Measurements from ENCODE around the gene SRRM3. TPM values are rescaled to one million over a fixed set of nuclear protein-coding genes. Genes with fewer than 3 reads are reported as not detected.
A peak's percentile ranks its signal among the peaks of the same experiment; 100 is the strongest.
"Not testable (repeated sequence)": the region's sequence is repeated elsewhere in the genome, so short reads cannot be mapped to it uniquely, and the experiment has no call there.

The SRRM3 gene, protein sequence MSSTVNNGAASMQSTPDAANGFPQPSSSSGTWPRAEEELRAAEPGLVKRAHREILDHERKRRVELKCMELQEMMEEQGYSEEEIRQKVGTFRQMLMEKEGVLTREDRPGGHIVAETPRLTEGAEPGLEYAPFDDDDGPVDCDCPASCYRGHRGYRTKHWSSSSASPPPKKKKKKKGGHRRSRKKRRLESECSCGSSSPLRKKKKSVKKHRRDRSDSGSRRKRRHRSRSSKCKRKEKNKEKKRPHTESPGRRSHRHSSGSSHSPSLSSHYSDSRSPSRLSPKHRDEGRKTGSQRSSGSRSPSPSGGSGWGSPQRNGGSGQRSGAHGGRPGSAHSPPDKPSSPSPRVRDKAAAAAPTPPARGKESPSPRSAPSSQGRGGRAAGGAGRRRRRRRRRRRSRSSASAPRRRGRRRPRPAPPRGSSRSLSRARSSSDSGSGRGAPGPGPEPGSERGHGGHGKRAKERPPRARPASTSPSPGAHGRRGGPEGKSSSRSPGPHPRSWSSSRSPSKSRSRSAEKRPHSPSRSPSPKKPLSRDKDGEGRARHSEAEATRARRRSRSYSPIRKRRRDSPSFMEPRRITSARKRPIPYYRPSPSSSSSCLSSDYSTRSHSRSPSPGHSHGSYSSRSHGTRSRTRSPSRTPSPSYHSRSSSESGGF
- total RNA-seq (2021) (0.74 and 1.2 TPM in 2 replicates), Bru-seq, nascent RNA (percentile 5 among the genes with signal in this experiment), BruChase-seq, experiment 1, labeled RNA remaining after a 2-hour chase (percentile 4 among the genes with signal in this experiment), BruChase-seq, experiment 2, labeled RNA remaining after a 6-hour chase (percentile 5 among the genes with signal in this experiment)
- long read RNA-seq, partial matches to known transcripts, result 0 of 1 reads
- long read RNA-seq, other reads (novel, unspliced or antisense), result 1 of 1 reads

- no peak within 1 kb of the TSS for H3K27ac ChIP-seq
- peak within 1 kb of the TSS; percentile 29; the same call in 1 of the 2 replicates for H3K4me3 ChIP-seq
- H3K36me3 ChIP-seq (ENCODE audit: low read depth), result no peaks in the 10 kb centered on the region
- TF ChIP-seq, protein P1, sequence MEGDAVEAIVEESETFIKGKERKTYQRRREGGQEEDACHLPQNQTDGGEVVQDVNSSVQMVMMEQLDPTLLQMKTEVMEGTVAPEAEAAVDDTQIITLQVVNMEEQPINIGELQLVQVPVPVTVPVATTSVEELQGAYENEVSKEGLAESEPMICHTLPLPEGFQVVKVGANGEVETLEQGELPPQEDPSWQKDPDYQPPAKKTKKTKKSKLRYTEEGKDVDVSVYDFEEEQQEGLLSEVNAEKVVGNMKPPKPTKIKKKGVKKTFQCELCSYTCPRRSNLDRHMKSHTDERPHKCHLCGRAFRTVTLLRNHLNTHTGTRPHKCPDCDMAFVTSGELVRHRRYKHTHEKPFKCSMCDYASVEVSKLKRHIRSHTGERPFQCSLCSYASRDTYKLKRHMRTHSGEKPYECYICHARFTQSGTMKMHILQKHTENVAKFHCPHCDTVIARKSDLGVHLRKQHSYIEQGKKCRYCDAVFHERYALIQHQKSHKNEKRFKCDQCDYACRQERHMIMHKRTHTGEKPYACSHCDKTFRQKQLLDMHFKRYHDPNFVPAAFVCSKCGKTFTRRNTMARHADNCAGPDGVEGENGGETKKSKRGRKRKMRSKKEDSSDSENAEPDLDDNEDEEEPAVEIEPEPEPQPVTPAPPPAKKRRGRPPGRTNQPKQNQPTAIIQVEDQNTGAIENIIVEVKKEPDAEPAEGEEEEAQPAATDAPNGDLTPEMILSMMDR (conservative IDR thresholded peaks at IDR 0.05), result peak; percentile 53; the same call in 1 of the 2 replicates
- no peak for TF ChIP-seq EZH2 (IDR thresholded peaks at IDR 0.05; ENCODE audit: low read depth)
- H3K9me3 ChIP-seq (ENCODE audit: insufficient read depth, low read depth), result no peaks in the 10 kb centered on the region
- no peaks in the 10 kb centered on the region; the same call in 1 of the 2 replicates for H3K4me1 ChIP-seq (replicated peaks; ENCODE audit: insufficient read depth)
- H3K4me2 ChIP-seq, result peak within 1 kb of the TSS; percentile 68
- no peaks in the 10 kb centered on the region for H4K20me1 ChIP-seq (ENCODE audit: insufficient read depth)
- H3K9me2 ChIP-seq (ENCODE audit: insufficient read depth), result no peaks in the 10 kb centered on the region
- no peaks in the 10 kb centered on the region for H3K79me2 ChIP-seq (ENCODE audit: low read depth)
- H3K27me3 ChIP-seq (ENCODE audit: insufficient read depth, low read depth), result peaks cover 37% of the 10 kb centered on the region
- no peaks in the 10 kb centered on the region for H3F3A ChIP-seq (ENCODE audit: insufficient read depth, low read depth)
- peak; percentile 41 to 86 for DNase-seq
- BruUV-seq (replicated peaks), result no TSS peak
- intact Hi-C loops (cut with micrococcal nuclease; ENCODE audit: unreplicated experiment), result no loop called here
- POLR2A ChIA-PET (ENCODE audit: unreplicated experiment), result no interaction called here
- H2AFZ ChIP-seq, result 0 out of 2 replicates have a peak within 1 kb of the TSS, but pooled peaks have one; percentile 50
- CTCF ChIA-PET, result interaction anchor here (0.6 to 0.8 kb wide), 2 partner anchors 89 to 111 kb away, joined by 3 to 5 read pairs; no protein-coding TSS in a partner anchor
These were observed at the start of gene SRRM3 for GRCh38 chr7:76201732-76202665. TSS of gene SRRM3 (plus strand) at chr7:76201896. CDS start at chr7:76235067, 33,171 bp downstream.

GRCh38 chr7:76151932-76152331, 49.8 kb upstream of the SRRM3 start:
- no TSS peak for BruUV-seq (replicated peaks)
- CTCF ChIA-PET, result interaction anchor here (0.6 kb wide), 1 partner anchor 266 kb away, joined by 3 read pairs; no protein-coding TSS in a partner anchor

DNA sequence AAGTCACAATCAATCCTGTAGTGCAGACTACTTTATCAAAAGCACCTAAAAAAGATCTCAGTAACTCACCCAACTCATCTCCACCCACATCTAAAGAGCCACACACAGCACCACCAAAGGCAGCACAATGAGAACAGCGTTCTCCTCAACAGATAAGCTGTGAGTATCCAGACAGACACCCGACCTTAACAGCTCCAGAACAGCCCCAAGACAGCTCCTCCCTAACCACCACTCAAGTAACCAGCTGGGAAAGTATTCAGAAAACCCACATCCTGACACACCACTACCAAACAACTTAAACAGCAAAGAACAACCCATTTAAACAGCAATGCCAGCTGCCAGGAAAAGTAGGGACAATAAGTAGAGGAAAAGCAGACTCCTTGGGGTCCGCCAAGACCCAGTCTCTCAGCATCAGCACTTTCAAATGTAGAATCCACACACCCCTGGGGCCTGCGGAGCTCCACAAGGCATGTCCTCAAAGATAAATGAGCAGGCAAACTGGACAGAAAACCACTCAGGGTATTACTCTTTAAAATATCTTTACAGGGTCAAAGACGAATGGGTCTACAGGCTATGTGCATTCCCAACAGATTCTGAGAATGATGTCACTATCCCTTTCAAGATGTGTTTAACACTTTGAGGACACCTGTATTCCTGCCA, 48.0 kb upstream of the SRRM3 start:
- H4K20me1 ChIP-seq (ENCODE audit: insufficient read depth); CTCF ChIA-PET; H3K79me2 ChIP-seq (ENCODE audit: low read depth); H2AFZ ChIP-seq; intact Hi-C loops (cut with micrococcal nuclease; ENCODE audit: unreplicated experiment); H3K4me2 ChIP-seq; H3K27ac ChIP-seq; H3K27me3 ChIP-seq (ENCODE audit: insufficient read depth, low read depth); DNase-seq; H3F3A ChIP-seq (ENCODE audit: insufficient read depth, low read depth); H3K9me3 ChIP-seq (ENCODE audit: insufficient read depth, low read depth); H3K36me3 ChIP-seq (ENCODE audit: low read depth); H3K9me2 ChIP-seq (ENCODE audit: insufficient read depth); BruUV-seq (replicated peaks); H3K4me3 ChIP-seq; H3K4me1 ChIP-seq (replicated peaks; ENCODE audit: insufficient read depth): not testable (repeated sequence)
- POLR2A ChIA-PET (ENCODE audit: unreplicated experiment), result interaction anchor here (0.7 kb wide), 1 partner anchor 85 kb away, joined by 3 read pairs; no protein-coding TSS in a partner anchor

More at GRCh38 chr7:76151932-76152331, 49.8 kb upstream of the SRRM3 start:
- Histone ChIP-seq H3K4me3 (no peak overlapping the region), H3K4me2 (no peak overlapping the region), H3K9me3 (ENCODE audit: insufficient read depth, low read depth) (no peaks in the 10 kb centered on the region), H3K4me1 (replicated peaks; ENCODE audit: insufficient read depth) (no peaks in the 10 kb centered on the region), H3K36me3 (ENCODE audit: low read depth) (no peaks in the 10 kb centered on the region), H3K9me2 (ENCODE audit: insufficient read depth) (no peaks in the 10 kb centered on the region), H3K27ac (no peak overlapping the region), H3F3A (ENCODE audit: insufficient read depth, low read depth) (no peaks in the 10 kb centered on the region), H3K79me2 (ENCODE audit: low read depth) (no peaks in the 10 kb centered on the region), H4K20me1 (ENCODE audit: insufficient read depth) (no peaks in the 10 kb centered on the region), H2AFZ (no peak overlapping the region), H3K27me3 (ENCODE audit: insufficient read depth, low read depth) (no peaks in the 10 kb centered on the region)
- intact Hi-C loops (cut with micrococcal nuclease; ENCODE audit: unreplicated experiment), result no loop called here
- TF ChIP-seq EZH2 (IDR thresholded peaks at IDR 0.05; ENCODE audit: low read depth), result no peak
- TF ChIP-seq, protein P1 (conservative IDR thresholded peaks at IDR 0.05), result no peak
- POLR2A ChIA-PET (ENCODE audit: unreplicated experiment), result no interaction called here
- no peak for DNase-seq

Data from PC-9 (cell line).